K562 (cell line): ENCODE data around the gene THRSP. TPM values are rescaled to one million over a fixed set of nuclear protein-coding genes. Genes with fewer than 3 reads are reported as not detected.

Source experiments
- CBX2 ChIP-seq: fragments of 200-600 bp; sonication (generic); IDR thresholded peaks from one replicate; pipeline ENCODE4 v1.6.1; 2012; ENCODE audit warnings: mild to moderate bottlenecking, low read length, inconsistent platforms; ENCODE audit not compliant: insufficient read depth, poor library complexity, severe bottlenecking
- CC2D1A ChIP-seq: fragments of 450-650 bp; IDR thresholded peaks from 2 replicates; pipeline ENCODE4 v1.6.1; 2017; ENCODE audit warnings: mild to moderate bottlenecking
- DDX20 ChIP-seq: fragments of 450-650 bp; IDR thresholded peaks from 2 replicates; pipeline ENCODE4 v1.6.1; 2016; ENCODE audit warnings: missing genetic modification characterization, low read depth, mild to moderate bottlenecking, missing compliant biosample characterization, moderate library complexity
- GATAD2A ChIP-seq: fragments of 450-650 bp; IDR thresholded peaks from 2 replicates; pipeline ENCODE4 v1.6.1; 2017
- HMGN3 ChIP-seq: IDR thresholded peaks from 2 replicates; pipeline ENCODE4 v1.6.1; 2011; ENCODE audit warnings: borderline replicate concordance, low read depth, mild to moderate bottlenecking, mixed read lengths, low read length; ENCODE audit not compliant: insufficient read length; ENCODE audit errors: extremely low read depth
- LEF1 ChIP-seq: fragments of 450-650 bp; IDR thresholded peaks from 2 replicates; pipeline ENCODE4 v1.6.1; 2016; ENCODE audit warnings: mild to moderate bottlenecking
- NFIX ChIP-seq: fragments of 250-450 bp; sonication (Bioruptor Pico); IDR thresholded peaks from 2 replicates; pipeline ENCODE4 v1.4.0; 2020; ENCODE audit warnings: low read depth, mild to moderate bottlenecking, moderate library complexity
- SOX6 ChIP-seq: fragments of 450-650 bp; IDR thresholded peaks from 2 replicates; pipeline ENCODE4 v1.6.1; 2014; ENCODE audit warnings: mild to moderate bottlenecking
- STAT5A ChIP-seq: IDR thresholded peaks from 2 replicates; pipeline ENCODE4 v1.6.1; 2012; ENCODE audit warnings: low read length, inconsistent platforms, borderline replicate concordance
- TAF9B ChIP-seq: fragments of 450-650 bp; IDR thresholded peaks from 2 replicates; pipeline ENCODE4 v1.6.1; 2018; ENCODE audit warnings: mild to moderate bottlenecking; ENCODE audit not compliant: partially characterized antibody
- TRIM24 ChIP-seq, 2 experiments: fragments of 450-650 bp; IDR thresholded peaks; 2 replicates each; pipeline ENCODE4 v1.6.1; 2016
- U2AF2 ChIP-seq: fragments of 200-400 bp; formaldehyde crosslinking; optimal IDR thresholded peaks from 2 replicates; pipeline ENCODE3; 2017; ENCODE audit warnings: low read depth, mild to moderate bottlenecking, low read length
- ZNF77 ChIP-seq: fragments of 250-450 bp; sonication (Bioruptor Pico); IDR thresholded peaks from 2 replicates; pipeline ENCODE4 v1.5.0; 2020
- polyA plus RNA-seq, 8 experiments: library from polyadenylated mRNA; depleted of rRNA in 4 of 8; stranded (reverse) in 5 of 8; unstranded in 3 of 8; fragments of >200 nt; fragmentation: Nextera tagmentation in 2 of 8; fragmentation: Illumina TruSeq in 1 of 8; extraction: Ambion mirVana in 2 of 8; extraction: Trizol in 1 of 8; gene quantifications; 2 replicates each; pipeline versions ENCODE4 v1.2.1 to v1.2.3, GENCODE V29; 2011 to 2014; ENCODE audit warnings: inconsistent platforms in 1 of 8, missing spikeins in 1 of 8
- total RNA-seq, 7 experiments: library from RNA; depleted of rRNA in 6 of 7; stranded (reverse); fragments of >200 nt in 6 of 7; fragmentation: Illumina TruSeq in 2 of 7; extraction: Trizol in 2 of 7; gene quantifications; 2 replicates each; pipeline versions ENCODE4 v1.2.1 to v1.2.3, GENCODE V29; 2011 to 2021; ENCODE audit warnings: low replicate concordance in 1 of 7
- TF ChIP-seq, protein P1 (sequence below), 3 experiments: fragments of 200-800 bp in 1 of 3; sonication (Bioruptor generic) in 1 of 3; sonication (generic) in 1 of 3; formaldehyde crosslinking in 1 of 3; IDR thresholded peaks; 2 replicates each; pipeline versions ENCODE4 v1.6.1 to v1.8.0; 2016 to 2022; ENCODE audit warnings: mild to moderate bottlenecking in 2 of 3, missing compliant biosample characterization in 2 of 3, missing genetic modification characterization in 2 of 3, missing genetic modification reagents in 1 of 3
- TF ChIP-seq, protein P2 (sequence below): fragments of 450-650 bp; formaldehyde crosslinking; IDR thresholded peaks from 2 replicates; pipeline ENCODE4 v1.4.0; 2020; ENCODE audit warnings: mild to moderate bottlenecking, moderate library complexity
- TF ChIP-seq, protein P3 (sequence below): sonication (generic); formaldehyde crosslinking; IDR thresholded peaks from 2 replicates; pipeline ENCODE4 v1.5.0; 2020; ENCODE audit warnings: missing genetic modification reagents
- TF ChIP-seq, protein P4 (sequence below): fragments of 200-800 bp; sonication (Bioruptor generic); IDR thresholded peaks from 2 replicates; pipeline ENCODE4 v1.6.1; 2017; ENCODE audit warnings: missing genetic modification characterization, missing compliant biosample characterization

THRSP gene
- total and polyA plus RNA-seq, 9 of the 15 experiments (the other 6 are each of a cell fraction or from before 2014, with no cell fraction given), result 0.23 to 0.56 (median 0.31) TPM; not detected in 2

DNA sequence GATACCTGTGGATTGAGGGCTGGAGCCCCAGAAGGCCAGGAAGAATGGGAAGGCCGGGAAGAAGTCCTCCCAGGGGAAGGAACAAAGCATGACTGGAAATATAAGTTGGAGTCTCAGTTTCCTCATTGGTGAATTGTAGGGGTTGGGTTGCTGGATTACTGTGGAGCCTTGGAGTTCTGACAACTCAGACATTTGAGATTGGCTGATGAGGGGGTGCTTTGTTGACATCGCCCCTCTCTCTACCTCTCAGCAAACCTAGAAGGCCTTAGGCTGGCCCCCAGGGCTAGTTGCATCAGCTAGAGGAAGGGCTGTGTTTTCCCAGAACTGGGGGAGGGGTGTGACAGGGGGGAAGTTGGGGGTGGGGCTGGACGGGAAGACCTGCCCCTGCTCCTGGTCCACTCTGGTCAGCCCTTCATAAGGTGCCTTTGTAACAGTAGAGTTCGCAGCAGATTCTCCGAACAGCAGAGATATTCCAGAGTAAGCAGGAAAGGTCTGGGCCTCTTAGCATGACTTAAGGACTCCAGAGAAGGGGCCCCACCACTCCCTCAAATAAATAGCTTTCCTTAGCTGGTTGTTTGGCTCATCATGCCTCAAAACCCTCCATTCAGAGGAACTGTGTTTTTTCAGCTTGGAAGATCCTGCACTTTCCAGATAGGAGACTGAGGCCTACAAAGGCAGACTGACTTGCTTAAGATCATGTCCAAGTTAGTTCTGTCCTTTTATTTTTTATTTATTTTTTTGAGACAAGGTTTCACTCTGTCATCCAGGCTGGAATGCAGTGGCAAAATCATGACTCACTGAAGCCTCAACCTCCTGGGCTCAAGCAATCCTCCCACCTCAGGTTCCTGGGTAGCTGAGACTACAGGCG is 12.5 kb upstream of the THRSP start (continued):
- no peak for TF ChIP-seq CC2D1A
- TF ChIP-seq ZNF77, result no peak
- TF ChIP-seq TAF9B, result no peak
- peak; percentile 85 for TF ChIP-seq STAT5A
- TF ChIP-seq, protein P1, sequence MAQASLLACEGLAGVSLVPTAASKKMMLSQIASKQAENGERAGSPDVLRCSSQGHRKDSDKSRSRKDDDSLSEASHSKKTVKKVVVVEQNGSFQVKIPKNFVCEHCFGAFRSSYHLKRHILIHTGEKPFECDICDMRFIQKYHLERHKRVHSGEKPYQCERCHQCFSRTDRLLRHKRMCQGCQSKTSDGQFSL (CRISPR knock-in tag; IDR thresholded peaks at IDR 0.05), result no peak
- TF ChIP-seq, protein P1 (tag; IDR thresholded peaks at IDR 0.05), result peak in 1 of 2 experiments; percentile 70; a peak in 1 of 4 replicates
- TF ChIP-seq DDX20 (tag), result peak; percentile 60; the same call in 1 of the 2 replicates
- peak in 1 of 2 experiments; percentile 57; a peak in 2 of 4 replicates for TF ChIP-seq TRIM24 (IDR thresholded peaks at IDR 0.05)
- TF ChIP-seq HMGN3, result no peak
- TF ChIP-seq LEF1, result no peak; the same call in none of the 2 replicates
- TF ChIP-seq, protein P2, sequence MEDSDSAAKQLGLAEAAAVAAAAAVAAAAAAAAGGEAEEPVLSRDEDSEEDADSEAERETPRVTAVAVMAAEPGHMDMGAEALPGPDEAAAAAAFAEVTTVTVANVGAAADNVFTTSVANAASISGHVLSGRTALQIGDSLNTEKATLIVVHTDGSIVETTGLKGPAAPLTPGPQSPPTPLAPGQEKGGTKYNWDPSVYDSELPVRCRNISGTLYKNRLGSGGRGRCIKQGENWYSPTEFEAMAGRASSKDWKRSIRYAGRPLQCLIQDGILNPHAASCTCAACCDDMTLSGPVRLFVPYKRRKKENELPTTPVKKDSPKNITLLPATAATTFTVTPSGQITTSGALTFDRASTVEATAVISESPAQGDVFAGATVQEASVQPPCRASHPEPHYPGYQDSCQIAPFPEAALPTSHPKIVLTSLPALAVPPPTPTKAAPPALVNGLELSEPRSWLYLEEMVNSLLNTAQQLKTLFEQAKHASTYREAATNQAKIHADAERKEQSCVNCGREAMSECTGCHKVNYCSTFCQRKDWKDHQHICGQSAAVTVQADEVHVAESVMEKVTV (CRISPR knock-in tag), result no peak
- TF ChIP-seq, protein P3, sequence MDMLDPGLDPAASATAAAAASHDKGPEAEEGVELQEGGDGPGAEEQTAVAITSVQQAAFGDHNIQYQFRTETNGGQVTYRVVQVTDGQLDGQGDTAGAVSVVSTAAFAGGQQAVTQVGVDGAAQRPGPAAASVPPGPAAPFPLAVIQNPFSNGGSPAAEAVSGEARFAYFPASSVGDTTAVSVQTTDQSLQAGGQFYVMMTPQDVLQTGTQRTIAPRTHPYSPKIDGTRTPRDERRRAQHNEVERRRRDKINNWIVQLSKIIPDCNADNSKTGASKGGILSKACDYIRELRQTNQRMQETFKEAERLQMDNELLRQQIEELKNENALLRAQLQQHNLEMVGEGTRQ, result no peak
- TF ChIP-seq, protein P4, sequence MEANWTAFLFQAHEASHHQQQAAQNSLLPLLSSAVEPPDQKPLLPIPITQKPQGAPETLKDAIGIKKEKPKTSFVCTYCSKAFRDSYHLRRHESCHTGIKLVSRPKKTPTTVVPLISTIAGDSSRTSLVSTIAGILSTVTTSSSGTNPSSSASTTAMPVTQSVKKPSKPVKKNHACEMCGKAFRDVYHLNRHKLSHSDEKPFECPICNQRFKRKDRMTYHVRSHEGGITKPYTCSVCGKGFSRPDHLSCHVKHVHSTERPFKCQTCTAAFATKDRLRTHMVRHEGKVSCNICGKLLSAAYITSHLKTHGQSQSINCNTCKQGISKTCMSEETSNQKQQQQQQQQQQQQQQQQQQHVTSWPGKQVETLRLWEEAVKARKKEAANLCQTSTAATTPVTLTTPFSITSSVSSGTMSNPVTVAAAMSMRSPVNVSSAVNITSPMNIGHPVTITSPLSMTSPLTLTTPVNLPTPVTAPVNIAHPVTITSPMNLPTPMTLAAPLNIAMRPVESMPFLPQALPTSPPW, result peak; percentile 90
- TF ChIP-seq NFIX, result no peak
- TF ChIP-seq SOX6, result no peak
- 0 out of 2 replicates have a peak, but pooled peaks have one; percentile 11 for TF ChIP-seq GATAD2A
- no peak for TF ChIP-seq U2AF2
- no peak for TF ChIP-seq CBX2
